Tibial nerve (tissue), 4 donors: ENCODE measurements around the gene CD300A. TPM values are rescaled to one million over a fixed set of nuclear protein-coding genes. Genes with fewer than 3 reads are reported as not detected.
"Not testable (repeated sequence)": the region's sequence is repeated elsewhere in the genome, so short reads cannot be mapped to it uniquely, and the experiment has no call there.

Experiments used
- DNase-seq, 2 donors: peaks; one replicate each; pipeline ENCODE4 v3.0.0-alpha.2; 2019; ENCODE audit warnings: low spot score in 2 of 2
- H3K27ac ChIP-seq, 4 donors: fragments of 200-600 bp; sonication (generic) in 3 of 4; one replicate each; pipeline ENCODE4 v1.5.1; 2017 to 2019; ENCODE audit warnings: mild to moderate bottlenecking in 1 of 4
- H3K27me3 ChIP-seq, 2 donors: fragments of 200-600 bp; sonication (generic) in 1 of 2; one replicate each; pipeline versions ENCODE4 v1.5.1 to v1.6.0; 2017 to 2019
- H3K36me3 ChIP-seq, 3 donors: fragments of 200-600 bp; sonication (generic); one replicate each; pipeline ENCODE4 v1.5.1; 2018 to 2019
- H3K4me1 ChIP-seq, 4 donors: fragments of 200-600 bp; sonication (generic) in 3 of 4; one replicate each; pipeline ENCODE4 v1.5.1; 2017 to 2019
- H3K4me3 ChIP-seq, 4 donors: fragments of 200-600 bp; sonication (generic) in 3 of 4; one replicate each; pipeline ENCODE4 v1.5.1; 2017 to 2019; ENCODE audit warnings: mild to moderate bottlenecking in 1 of 4, moderate library complexity in 1 of 4
- H3K9me3 ChIP-seq, 4 donors: fragments of 200-600 bp; sonication (generic) in 3 of 4; one replicate each; pipeline ENCODE4 v1.5.1; 2017 to 2019
- CTCF ChIP-seq, 5 experiments: fragments of 200-600 bp in 3 of 5; fragments of 450-650 bp in 2 of 5; sonication (generic) in 3 of 5; IDR thresholded peaks; one replicate each; pipeline ENCODE4 v1.5.1; 2016 to 2019; ENCODE audit warnings: antibody characterized with exemption in 5 of 5, mild to moderate bottlenecking in 3 of 5, moderate library complexity in 2 of 5
- EP300 ChIP-seq, 2 donors: sonication (generic); formaldehyde crosslinking; IDR thresholded peaks; one replicate each; pipeline ENCODE4 v1.6.1; 2017; ENCODE audit warnings: antibody characterized with exemption in 2 of 2, mild to moderate bottlenecking in 1 of 2
- POLR2A ChIP-seq, 2 donors: fragments of 450-650 bp; IDR thresholded peaks; one replicate each; pipeline ENCODE4 v1.6.1; 2017; ENCODE audit warnings: antibody characterized with exemption in 2 of 2, mild to moderate bottlenecking in 2 of 2, moderate library complexity in 2 of 2
- WGBS, 2 donors: methylation state at CpG; one replicate each; pipeline ENCODE4 v1.1.5; 2018; 5-methylcytosine and 5-hydroxymethylcytosine counted together
- total RNA-seq, 4 donors: library from RNA; depleted of rRNA; stranded (reverse); fragments of >200 nt; gene quantifications; one replicate each; pipeline ENCODE4 v1.1.0, GENCODE V29; 2016

CD300A gene
- total RNA-seq, 4 donors from 2014 or later: 6.8 to 12.6 (median 9.8) TPM

- H3K36me3 ChIP-seq: no peaks in the 10 kb centered on the region
- TF ChIP-seq POLR2A (IDR thresholded peaks at IDR 0.05) (no peak), CTCF (IDR thresholded peaks at IDR 0.05) (no peak), EP300 (IDR thresholded peaks at IDR 0.05) (peak in 1 of 2 donors; percentile 35)
- no peak overlapping the region for H3K4me3 ChIP-seq
- peaks cover 0 to 8% (median 0%) of the 10 kb centered on the region in 4 donors for H3K9me3 ChIP-seq
- H3K4me1 ChIP-seq: no peaks in the 10 kb centered on the region
- DNase-seq: no peak
- no peak overlapping the region for H3K27ac ChIP-seq
- 93 to 94% methylated on average over 10 of the region's 10 CpGs for WGBS, 2 donors
- no peaks in the 10 kb centered on the region for H3K27me3 ChIP-seq
Measured at GRCh38 chr17:74514632-74515334, 48.3 kb downstream of the CD300A start.

DNA sequence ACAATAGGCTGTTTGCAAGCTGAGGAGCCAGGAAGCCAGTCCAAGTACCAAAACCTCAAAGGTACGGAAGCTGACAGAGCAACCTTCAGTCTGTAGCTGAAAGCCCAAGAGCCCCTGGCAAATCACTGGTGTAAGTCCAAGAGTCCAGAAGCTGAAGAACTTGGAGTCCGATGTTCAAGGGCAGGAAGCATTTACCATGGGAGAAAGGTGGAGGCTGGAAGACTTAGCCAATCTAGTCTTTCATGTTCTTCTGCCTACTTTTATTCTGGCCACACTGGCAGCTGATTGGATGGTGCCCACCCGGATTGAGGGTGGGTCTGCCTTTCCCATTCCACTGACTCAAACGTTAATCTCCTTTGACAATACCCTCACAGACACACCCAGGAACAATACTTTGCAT lies 49.5 kb downstream of the CD300A start:
- Histone ChIP-seq H3K4me1 (no peaks in the 10 kb centered on the region), H3K27ac (no peak overlapping the region), H3K4me3 (no peak overlapping the region), H3K36me3 (no peaks in the 10 kb centered on the region), H3K27me3 (no peaks in the 10 kb centered on the region), H3K9me3 (peaks cover 0 to 8% (median 0%) of the 10 kb centered on the region in 4 donors)
- WGBS, 2 donors: 78 to 82% methylated on average over 4 of the region's 4 CpGs
- TF ChIP-seq CTCF (IDR thresholded peaks at IDR 0.05): no peak
- DNase-seq: no peak

DNA sequence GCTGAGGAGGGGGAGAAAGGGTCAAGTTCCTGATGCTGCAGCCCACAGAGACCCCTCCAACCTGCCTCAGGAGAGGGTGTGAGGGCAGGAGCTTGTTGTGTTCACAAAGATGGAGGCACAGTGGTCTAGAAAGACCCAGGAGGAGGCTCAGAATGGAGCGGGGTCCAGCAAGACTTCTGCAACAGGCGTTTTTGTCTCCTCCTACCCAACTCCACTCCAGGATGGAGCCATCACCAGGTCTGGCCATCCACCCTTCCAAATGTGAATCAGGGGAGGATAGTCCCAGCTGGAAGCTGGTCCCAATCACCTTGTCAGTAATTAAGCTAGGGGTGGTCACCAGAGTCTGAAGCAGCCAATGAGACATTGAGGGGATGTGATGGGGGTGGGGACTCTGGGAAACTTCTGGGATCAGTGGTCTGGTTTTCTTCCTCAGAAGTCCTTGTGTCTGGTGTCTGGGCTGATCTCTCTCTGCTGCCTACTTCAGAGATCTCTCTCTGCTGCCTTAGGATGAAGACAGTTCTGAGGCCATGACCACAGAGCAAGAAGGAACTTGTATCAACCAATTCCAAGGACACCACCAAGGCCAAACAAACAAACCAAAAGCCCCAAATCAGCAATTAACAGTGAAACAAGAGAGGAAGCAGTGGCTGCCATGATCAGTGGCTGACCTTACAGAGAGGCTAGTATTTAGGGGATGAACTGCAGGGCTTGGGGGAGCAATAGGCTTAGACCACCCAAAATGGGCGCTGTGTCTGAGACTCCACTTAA lies 50.3 kb downstream of the CD300A start:
- DNase-seq: no peak
- Histone ChIP-seq H3K4me3 (no peak overlapping the region), H3K27me3 (no peaks in the 10 kb centered on the region), H3K36me3 (no peaks in the 10 kb centered on the region), H3K27ac (no peak overlapping the region), H3K4me1 (no peaks in the 10 kb centered on the region), H3K9me3 (peaks cover 0 to 8% (median 0%) of the 10 kb centered on the region in 4 donors)
- 78 to 82% methylated on average over 3 of the region's 3 CpGs for WGBS, 2 donors
- TF ChIP-seq POLR2A (IDR thresholded peaks at IDR 0.05): no peak
- no peak for TF ChIP-seq CTCF (IDR thresholded peaks at IDR 0.05)
- TF ChIP-seq EP300 (IDR thresholded peaks at IDR 0.05): no peak

- not testable (repeated sequence) for H3K36me3 ChIP-seq, DNase-seq, H3K4me1 ChIP-seq, H3K4me3 ChIP-seq, H3K27ac ChIP-seq, H3K27me3 ChIP-seq
- H3K9me3 ChIP-seq: peaks cover 0 to 20% (median 0%) of the 10 kb centered on the region in 4 donors
- 73 to 77% methylated on average over 6 of the region's 6 CpGs for WGBS, 2 donors
Measured at GRCh38 chr17:74518413-74518981, 52.1 kb downstream of the CD300A start.

- WGBS, 2 donors: 66 to 83% methylated on average over 3 of the region's 3 CpGs
- H3K27ac ChIP-seq: peak overlapping the region in 2 of 4 donors; percentile 66 to 79
- peaks cover 0 to 27% (median 0%) of the 10 kb centered on the region in 4 donors for H3K9me3 ChIP-seq
- no peak overlapping the region for H3K4me3 ChIP-seq
- no peaks in the 10 kb centered on the region for H3K27me3 ChIP-seq
- H3K36me3 ChIP-seq: no peaks in the 10 kb centered on the region
- no peak for TF ChIP-seq POLR2A (IDR thresholded peaks at IDR 0.05)
- no peak for TF ChIP-seq CTCF (IDR thresholded peaks at IDR 0.05)
- TF ChIP-seq EP300 (IDR thresholded peaks at IDR 0.05): no peak
- no peak for DNase-seq
- no peaks in the 10 kb centered on the region for H3K4me1 ChIP-seq
Measured at GRCh38 chr17:74520016-74520434, 53.6 kb downstream of the CD300A start.
